Liver (tissue), 9 donors: ENCODE measurements around the gene TSEN34. TPM values are rescaled to one million over a fixed set of nuclear protein-coding genes. Genes with fewer than 3 reads are reported as not detected.
A peak's percentile ranks its signal among the peaks of the same experiment; 100 is the strongest.

Source experiments
- DNase-seq: peaks from one replicate; pipeline ENCODE4 v3.0.0-alpha.2; 2017; ENCODE audit warnings: low spot score
- H3K27ac ChIP-seq, 2 donors: one replicate each; pipeline ENCODE4 v1.7.0; 2013; ENCODE audit warnings: inconsistent platforms in 2 of 2, low read length in 2 of 2, control low read depth in 1 of 2, low read depth in 1 of 2, mild to moderate bottlenecking in 1 of 2
- H3K27me3 ChIP-seq, 4 donors: one replicate each; pipeline versions ENCODE4 v1.6.1 to v1.7.0; 2013; ENCODE audit warnings: low read length in 3 of 4, inconsistent platforms in 1 of 4, mild to moderate bottlenecking in 1 of 4, moderate library complexity in 1 of 4; ENCODE audit not compliant: control insufficient read depth in 4 of 4, insufficient read depth in 4 of 4
- H3K36me3 ChIP-seq, 4 donors: one replicate each; pipeline versions ENCODE4 v1.6.1 to v1.7.0; 2013; ENCODE audit warnings: low read length in 3 of 4, mild to moderate bottlenecking in 3 of 4, low read depth in 1 of 4, moderate library complexity in 1 of 4; ENCODE audit not compliant: control insufficient read depth in 4 of 4, insufficient read depth in 3 of 4
- H3K4me1 ChIP-seq, 4 donors: one replicate each; pipeline versions ENCODE4 v1.6.1 to v1.7.0; 2013; ENCODE audit warnings: low read length in 3 of 4, mild to moderate bottlenecking in 3 of 4, moderate library complexity in 1 of 4; ENCODE audit not compliant: control insufficient read depth in 4 of 4, insufficient read depth in 4 of 4
- H3K4me3 ChIP-seq, 3 donors: one replicate each; pipeline versions ENCODE4 v1.6.1 to v1.7.0; 2013; ENCODE audit warnings: low read length in 3 of 3, control low read depth in 1 of 3, low read depth in 1 of 3, mild to moderate bottlenecking in 1 of 3
- H3K9ac ChIP-seq, 2 donors: one replicate each; pipeline ENCODE4 v1.7.0; 2013; ENCODE audit warnings: low read length in 2 of 2, mild to moderate bottlenecking in 2 of 2, moderate library complexity in 2 of 2, control low read depth in 1 of 2, low read depth in 1 of 2
- H3K9me3 ChIP-seq, 4 donors: one replicate each; pipeline versions ENCODE4 v1.6.1 to v1.7.0; 2013; ENCODE audit warnings: low read length in 3 of 4; ENCODE audit not compliant: control insufficient read depth in 4 of 4
- CTCF ChIP-seq: fragments of 150-350 bp; IDR thresholded peaks from 2 replicates; pipeline ENCODE4 v1.5.1; 2017; ENCODE audit warnings: improper control_type of control experiment, low read depth, low read length; ENCODE audit not compliant: missing input control
- FOXA2 ChIP-seq: IDR thresholded peaks from 2 replicates; pipeline ENCODE4 v1.6.1; 2016; ENCODE audit warnings: antibody characterized with exemption
- GABPA ChIP-seq, 2 donors: IDR thresholded peaks in 1 of 2; conservative IDR thresholded peaks in 1 of 2; 2 replicates each; pipeline ENCODE4 v1.6.1; 2016; ENCODE audit warnings: antibody characterized with exemption in 2 of 2, mild to moderate bottlenecking in 1 of 2, moderate library complexity in 1 of 2
- HNF4A ChIP-seq, 2 donors: conservative IDR thresholded peaks; 2 replicates each; pipeline ENCODE4 v1.6.1; 2016; ENCODE audit warnings: antibody characterized with exemption in 2 of 2, mild to moderate bottlenecking in 2 of 2
- HNF4G ChIP-seq: IDR thresholded peaks from 2 replicates; pipeline ENCODE4 v1.6.1; 2016; ENCODE audit warnings: antibody characterized with exemption
- JUND ChIP-seq, 2 donors: IDR thresholded peaks; 2 replicates each; pipeline ENCODE4 v1.6.1; 2016; ENCODE audit warnings: antibody characterized with exemption in 2 of 2
- RAD21 ChIP-seq, 2 donors: IDR thresholded peaks; 2 replicates each; pipeline ENCODE4 v1.6.1; 2016; ENCODE audit warnings: antibody characterized with exemption in 2 of 2, mild to moderate bottlenecking in 2 of 2
- REST ChIP-seq: IDR thresholded peaks from 2 replicates; pipeline ENCODE4 v1.6.1; 2016; ENCODE audit warnings: antibody characterized with exemption, mild to moderate bottlenecking
- RXRA ChIP-seq, 2 donors: IDR thresholded peaks; 2 replicates each; pipeline ENCODE4 v1.6.1; 2017 to 2018; ENCODE audit warnings: antibody characterized with exemption in 2 of 2, mild to moderate bottlenecking in 1 of 2
- SP1 ChIP-seq: IDR thresholded peaks from 2 replicates; pipeline ENCODE4 v1.6.1; 2018; ENCODE audit warnings: antibody characterized with exemption, mild to moderate bottlenecking
- TAF1 ChIP-seq: conservative IDR thresholded peaks from 2 replicates; pipeline ENCODE4 v1.6.1; 2016; ENCODE audit warnings: antibody characterized with exemption, mild to moderate bottlenecking
- YY1 ChIP-seq: IDR thresholded peaks from 2 replicates; pipeline ENCODE4 v1.6.1; 2016; ENCODE audit warnings: antibody characterized with exemption, mild to moderate bottlenecking
- WGBS: extraction: QIAGEN DNeasy Blood & Tissue Kit; methylation state at CpG from one replicate; pipeline ENCODE4 v1.1.7; 2013; 5-methylcytosine and 5-hydroxymethylcytosine counted together
- polyA plus RNA-seq, 2 donors: library from polyadenylated mRNA; stranded (reverse) in 1 of 2; unstranded in 1 of 2; fragments of 200-250 nt in 1 of 2; fragments of >200 nt in 1 of 2; fragmentation: Nextera tagmentation in 1 of 2; extraction: Ambion mirVana in 1 of 2; gene quantifications; one replicate each; pipeline versions ENCODE4 v1.2.1 to v1.2.3, GENCODE V29; 2013 to 2015
- total RNA-seq, 2 donors: library from RNA; depleted of rRNA; stranded (reverse); fragments of >200 nt; gene quantifications; one replicate each; pipeline ENCODE4 v1.2.3, GENCODE V29; 2014
- TF ChIP-seq, protein P1 (sequence below): IDR thresholded peaks from 2 replicates; pipeline ENCODE4 v1.6.1; 2016; ENCODE audit warnings: antibody characterized with exemption
- TF ChIP-seq, protein P2 (sequence below): IDR thresholded peaks from 2 replicates; pipeline ENCODE4 v1.6.1; 2016; ENCODE audit warnings: antibody characterized with exemption
- TF ChIP-seq, protein P3 (sequence below): IDR thresholded peaks from 2 replicates; pipeline ENCODE4 v1.6.1; 2016; ENCODE audit warnings: antibody characterized with exemption
- donor health status: healthy.
- donor health status: healthy.
- donor health status: healthy.
- donor health status: healthy.
- donor health status: healthy.

Gene TSEN34
- total and polyA plus RNA-seq, 4 donors = 15.5 to 37.9 (median 24.6) TPM

GRCh38 chr19:54203151-54203611 lies 12.1 kb downstream of the TSEN34 start:
- Histone ChIP-seq H3K4me1 (peaks cover 15 to 70% (median 60%) of the 10 kb centered on the region in 4 donors), H3K27ac (peak overlapping the region; percentile 42 to 91), H3K27me3 (no peaks in the 10 kb centered on the region), H3K9ac (peak overlapping the region; percentile 9 to 32), H3K9me3 (no peaks in the 10 kb centered on the region), H3K36me3 (peaks cover 20 to 47% (median 32%) of the 10 kb centered on the region in 4 donors), H3K4me3 (peak overlapping the region; percentile 66 to 98 (median 86))
- no peak for DNase-seq
- TF ChIP-seq SP1 = peak; percentile 69
- no peak for TF ChIP-seq CTCF
- TF ChIP-seq HNF4G = peak; percentile 29
- peak; percentile 76 to 84 for TF ChIP-seq RXRA (IDR thresholded peaks at IDR 0.05)
- TF ChIP-seq REST = peak; percentile 59
- TF ChIP-seq, protein P1, sequence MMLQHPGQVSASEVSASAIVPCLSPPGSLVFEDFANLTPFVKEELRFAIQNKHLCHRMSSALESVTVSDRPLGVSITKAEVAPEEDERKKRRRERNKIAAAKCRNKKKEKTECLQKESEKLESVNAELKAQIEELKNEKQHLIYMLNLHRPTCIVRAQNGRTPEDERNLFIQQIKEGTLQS = no peak
- no peak for TF ChIP-seq GABPA (IDR thresholded peaks at IDR 0.05 in 1 of 2, conservative IDR thresholded peaks at IDR 0.05 in 1 of 2)
- TF ChIP-seq TAF1 = peak; percentile 30
- TF ChIP-seq HNF4A (conservative IDR thresholded peaks at IDR 0.05) = peak; percentile 57 to 64
- TF ChIP-seq YY1 = peak; percentile 48
- peak; percentile 57 for TF ChIP-seq FOXA2
- TF ChIP-seq, protein P2, sequence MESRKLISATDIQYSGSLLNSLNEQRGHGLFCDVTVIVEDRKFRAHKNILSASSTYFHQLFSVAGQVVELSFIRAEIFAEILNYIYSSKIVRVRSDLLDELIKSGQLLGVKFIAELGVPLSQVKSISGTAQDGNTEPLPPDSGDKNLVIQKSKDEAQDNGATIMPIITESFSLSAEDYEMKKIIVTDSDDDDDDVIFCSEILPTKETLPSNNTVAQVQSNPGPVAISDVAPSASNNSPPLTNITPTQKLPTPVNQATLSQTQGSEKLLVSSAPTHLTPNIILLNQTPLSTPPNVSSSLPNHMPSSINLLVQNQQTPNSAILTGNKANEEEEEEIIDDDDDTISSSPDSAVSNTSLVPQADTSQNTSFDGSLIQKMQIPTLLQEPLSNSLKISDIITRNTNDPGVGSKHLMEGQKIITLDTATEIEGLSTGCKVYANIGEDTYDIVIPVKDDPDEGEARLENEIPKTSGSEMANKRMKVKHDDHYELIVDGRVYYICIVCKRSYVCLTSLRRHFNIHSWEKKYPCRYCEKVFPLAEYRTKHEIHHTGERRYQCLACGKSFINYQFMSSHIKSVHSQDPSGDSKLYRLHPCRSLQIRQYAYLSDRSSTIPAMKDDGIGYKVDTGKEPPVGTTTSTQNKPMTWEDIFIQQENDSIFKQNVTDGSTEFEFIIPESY = peak; percentile 64
- TF ChIP-seq JUND (IDR thresholded peaks at IDR 0.05) = peak; percentile 61 to 62
- TF ChIP-seq RAD21 (IDR thresholded peaks at IDR 0.05) = peak; percentile 8 to 29
- TF ChIP-seq, protein P3, sequence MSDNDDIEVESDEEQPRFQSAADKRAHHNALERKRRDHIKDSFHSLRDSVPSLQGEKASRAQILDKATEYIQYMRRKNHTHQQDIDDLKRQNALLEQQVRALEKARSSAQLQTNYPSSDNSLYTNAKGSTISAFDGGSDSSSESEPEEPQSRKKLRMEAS = no peak
- WGBS = 15% methylated on average over 9 of the region's 9 CpGs
